Spleen (tissue), 11 donors: ENCODE data around the gene PYDC1. TPM values are rescaled to one million over a fixed set of nuclear protein-coding genes. Genes with fewer than 3 reads are reported as not detected.

Experiments
- DNase-seq: peaks from one replicate; pipeline ENCODE4 v3.0.0-alpha.2; 2020
- H3K27ac ChIP-seq, 8 donors: fragments of 200-600 bp; sonication (generic) in 7 of 8; 1 replicate in 4 of 8; 2 replicates in 4 of 8; pipeline versions ENCODE4 v1.5.0 to v1.8.0; 2016 to 2021; ENCODE audit warnings: inconsistent platforms in 4 of 8, mild to moderate bottlenecking in 4 of 8, moderate library complexity in 1 of 8
- H3K27me3 ChIP-seq, 7 donors: fragments of 200-600 bp; sonication (generic) in 6 of 7; replicated peaks in 1 of 7; 1 replicate in 4 of 7; 2 replicates in 3 of 7; pipeline versions ENCODE4 v1.5.0 to v1.8.0; 2016 to 2021; ENCODE audit warnings: inconsistent platforms in 3 of 7, mild to moderate bottlenecking in 1 of 7
- H3K36me3 ChIP-seq, 6 donors: fragments of 200-600 bp; sonication (generic) in 5 of 6; 1 replicate in 4 of 6; 2 replicates in 2 of 6; pipeline versions ENCODE4 v1.5.0 to v1.8.0; 2016 to 2021; ENCODE audit warnings: inconsistent platforms in 2 of 6
- H3K4me1 ChIP-seq, 6 donors: fragments of 200-600 bp; sonication (generic) in 5 of 6; 1 replicate in 3 of 6; 2 replicates in 3 of 6; pipeline versions ENCODE4 v1.5.0 to v1.8.0; 2016 to 2021; ENCODE audit warnings: inconsistent platforms in 3 of 6
- H3K4me3 ChIP-seq, 8 donors: fragments of 200-600 bp; sonication (generic) in 7 of 8; 1 replicate in 4 of 8; 2 replicates in 4 of 8; pipeline versions ENCODE4 v1.5.0 to v1.8.0; 2016 to 2021; ENCODE audit warnings: inconsistent platforms in 4 of 8, mild to moderate bottlenecking in 4 of 8, moderate library complexity in 2 of 8
- H3K9me3 ChIP-seq, 8 donors: fragments of 200-600 bp; sonication (generic) in 7 of 8; 1 replicate in 4 of 8; 2 replicates in 4 of 8; pipeline versions ENCODE4 v1.5.0 to v1.8.0; 2016 to 2021; ENCODE audit warnings: inconsistent platforms in 4 of 8
- CTCF ChIP-seq, 11 experiments: fragments of 200-600 bp in 7 of 11; fragments of 450-650 bp in 4 of 11; sonication (generic) in 4 of 11; IDR thresholded peaks in 8 of 11; conservative IDR thresholded peaks in 3 of 11; 1 replicate in 7 of 11; 2 replicates in 4 of 11; pipeline versions ENCODE4 v1.4.0 to v1.8.0; 2016 to 2021; ENCODE audit warnings: antibody characterized with exemption in 11 of 11, inconsistent platforms in 4 of 11, mild to moderate bottlenecking in 1 of 11
- POLR2A ChIP-seq, 3 donors: fragments of 450-650 bp; IDR thresholded peaks; one replicate each; pipeline ENCODE4 v1.5.1; 2017; ENCODE audit warnings: antibody characterized with exemption in 3 of 3, mild to moderate bottlenecking in 1 of 3
- POLR2AphosphoS5 ChIP-seq, 3 donors: sonication (generic); formaldehyde crosslinking; IDR thresholded peaks; one replicate each; pipeline ENCODE4 v1.5.1; 2017; ENCODE audit warnings: antibody characterized with exemption in 3 of 3
- WGBS, 5 donors: extraction: QIAGEN DNeasy Blood & Tissue Kit in 3 of 5; methylation state at CpG; one replicate each; pipeline versions ENCODE4 v1.1.5 to v1.1.7; 2013 to 2018; 5-methylcytosine and 5-hydroxymethylcytosine counted together
- intact Hi-C: fragments of 100-400 bp; cut with DNase I; formaldehyde crosslinking; loops from one replicate; pipeline ENCODE4 v1.15.0; 2023; ENCODE audit warnings: low total_unique reads
- polyA plus RNA-seq, 3 donors: library from polyadenylated mRNA; stranded (reverse); fragments of 200-250 nt; gene quantifications; one replicate each; pipeline ENCODE4 v1.2.1, GENCODE V29; 2013
- total RNA-seq, 7 donors: library from RNA; depleted of rRNA in 3 of 7; stranded (reverse); fragments of >200 nt in 3 of 7; fragmentation: NEBNext Ultra II Directional in 4 of 7; extraction: Animal tissue kit (Norgen Biotek cat#: 25700) in 4 of 7; gene quantifications; one replicate each; pipeline versions ENCODE4 v1.1.0 to v1.2.1, GENCODE V29; 2016 to 2021
- donor health status: healthy with polysubstance abuse.
- donor health status: DM: no; HTN: no; CAD: no; lungs with moderate emphysema.
- donor health status: DM: no; HTN: no; CAD: no.
- donor health status: Bipolar disorder and iron deficiency.
- donor health status: healthy.
- donor health status: DM: no; HTN: no; CAD: no.
- donor health status: DM: yes; HTN: yes; CAD: no.

The PYDC1 gene
- total and polyA plus RNA-seq, 10 donors, result 0.72 to 2.7 TPM; not detected in 8

- H3K36me3 ChIP-seq, result peaks cover 9 to 100% (median 99%) of the 10 kb centered on the region in 6 donors
- H3K4me3 ChIP-seq, result no peak overlapping the region
- intact Hi-C loops, result no loop called here
- WGBS, 5 donors, result 80 to 90% (median 87%) methylated on average over 10 of the region's 10 CpGs
- no peaks in the 10 kb centered on the region for H3K9me3 ChIP-seq
- no peaks in the 10 kb centered on the region for H3K27me3 ChIP-seq
- peak; percentile 7 for DNase-seq
- TF ChIP-seq POLR2AphosphoS5 (IDR thresholded peaks at IDR 0.05), result peak in 2 of 3 donors; percentile 10 to 53
- no peak for TF ChIP-seq CTCF (IDR thresholded peaks at IDR 0.05 in 8 of 11, conservative IDR thresholded peaks at IDR 0.05 in 3 of 11)
- peaks cover 28 to 99% (median 64%) of the 10 kb centered on the region in 6 donors for H3K4me1 ChIP-seq
- peak overlapping the region in 2 of 8 donors; percentile 14 to 47 for H3K27ac ChIP-seq
These were observed 29.8 kb downstream of the PYDC1 start for GRCh38 chr16:31186930-31187807.

GRCh38 chr16:31186176-31186575 is 30.8 kb downstream of the PYDC1 start:
- Histone ChIP-seq H3K4me3 (peak overlapping the region in 1 of 8 donors; percentile 9), H3K36me3 (peaks cover 6 to 94% (median 89%) of the 10 kb centered on the region in 6 donors), H3K27me3 (no peaks in the 10 kb centered on the region), H3K9me3 (no peaks in the 10 kb centered on the region), H3K27ac (peak overlapping the region in 5 of 8 donors; percentile 14 to 60 (median 47)), H3K4me1 (peaks cover 36 to 99% (median 66%) of the 10 kb centered on the region in 6 donors)
- intact Hi-C loops, result no loop called here
- WGBS, 5 donors, result 47 to 55% (median 53%) methylated on average over 7 of the region's 7 CpGs
- TF ChIP-seq CTCF (IDR thresholded peaks at IDR 0.05 in 8 of 11, conservative IDR thresholded peaks at IDR 0.05 in 3 of 11) (no peak), POLR2AphosphoS5 (IDR thresholded peaks at IDR 0.05) (no peak), POLR2A (IDR thresholded peaks at IDR 0.05) (no peak)
- DNase-seq, result peak; percentile 4

GRCh38 chr16:31185339-31185738 is 31.6 kb downstream of the PYDC1 start:
- Histone ChIP-seq H3K36me3 (peaks cover 3 to 86% (median 80%) of the 10 kb centered on the region in 6 donors), H3K27me3 (no peaks in the 10 kb centered on the region), H3K9me3 (no peaks in the 10 kb centered on the region), H3K27ac (peak overlapping the region in 4 of 8 donors; percentile 14 to 60 (median 38)), H3K4me1 (peaks cover 36 to 96% (median 65%) of the 10 kb centered on the region in 6 donors), H3K4me3 (no peak overlapping the region)
- TF ChIP-seq POLR2AphosphoS5 (IDR thresholded peaks at IDR 0.05), result no peak
- intact Hi-C loops, result no loop called here
- no peak for DNase-seq
- 67 to 87% (median 73%) methylated on average over 5 of the region's 5 CpGs for WGBS, 5 donors

- Histone ChIP-seq H3K9me3 (no peaks in the 10 kb centered on the region), H3K36me3 (peaks cover 3 to 81% (median 76%) of the 10 kb centered on the region in 6 donors), H3K4me1 (peaks cover 36 to 91% (median 65%) of the 10 kb centered on the region in 6 donors), H3K4me3 (no peak overlapping the region), H3K27ac (no peak overlapping the region), H3K27me3 (no peaks in the 10 kb centered on the region)
- 89 to 96% (median 95%) methylated on average over 14 of the region's 14 CpGs for WGBS, 5 donors
- intact Hi-C loops, result no loop called here
- TF ChIP-seq POLR2A (IDR thresholded peaks at IDR 0.05), result no peak
- TF ChIP-seq POLR2AphosphoS5 (IDR thresholded peaks at IDR 0.05), result peak in 1 of 3 donors; percentile 51
- DNase-seq, result peak; percentile 63
These were observed 32.0 kb downstream of the PYDC1 start for GRCh38 chr16:31184888-31185287.
